Neural cell (in vitro differentiated cells): ENCODE data around the gene MPP3. TPM values are rescaled to one million over a fixed set of nuclear protein-coding genes. Genes with fewer than 3 reads are reported as not detected.

Experiments used
- H2AFZ ChIP-seq: fragments of 200-600, 300-800 bp; sonication (generic), shearing (Covaris generic); 2 replicates; pipeline ENCODE4 v1.6.0; 2014; ENCODE audit warnings: low read depth, mild to moderate bottlenecking, antibody characterized with exemption, low read length, moderate library complexity
- H3F3A ChIP-seq: fragments of 200-600 bp; shearing (Covaris generic); 2 replicates; pipeline ENCODE4 v1.6.1; 2016; ENCODE audit warnings: mild to moderate bottlenecking, moderate library complexity, mixed read lengths, antibody characterized with exemption, low read length; ENCODE audit not compliant: insufficient read depth, poor library complexity, severe bottlenecking
- H3K27ac ChIP-seq: fragments of 200-600, 300-800 bp; sonication (generic), shearing (Covaris generic); 2 replicates; pipeline ENCODE4 v1.5.1; 2014; ENCODE audit warnings: mild to moderate bottlenecking, low read length, moderate library complexity
- H3K27me3 ChIP-seq: fragments of 300-800, 200-600 bp; sonication (generic), shearing (Covaris generic); 2 replicates; pipeline ENCODE4 v1.6.0; 2014; ENCODE audit warnings: mild to moderate bottlenecking, low read depth, low read length, moderate library complexity; ENCODE audit not compliant: insufficient read depth
- H3K36me3 ChIP-seq: fragments of 300-800, 200-600 bp; sonication (generic), shearing (Covaris generic); 2 replicates; pipeline ENCODE4 v1.5.1; 2014; ENCODE audit warnings: mild to moderate bottlenecking, antibody characterized with exemption, low read length, moderate library complexity; ENCODE audit not compliant: insufficient read depth
- H3K4me2 ChIP-seq: fragments of 300-800, 200-600 bp; sonication (generic), shearing (Covaris generic); 2 replicates; pipeline ENCODE4 v1.6.0; 2014; ENCODE audit warnings: mild to moderate bottlenecking, low read length
- H3K4me3 ChIP-seq: fragments of 300-800, 200-600 bp; sonication (generic), shearing (Covaris generic); 2 replicates; pipeline ENCODE4 v1.5.1; 2014; ENCODE audit warnings: mild to moderate bottlenecking, low read length, moderate library complexity
- H3K79me2 ChIP-seq: fragments of 200-600 bp; shearing (Covaris generic); replicated peaks from 2 replicates; pipeline ENCODE4 v1.6.0; 2014; ENCODE audit warnings: mild to moderate bottlenecking, low read length, moderate library complexity; ENCODE audit not compliant: insufficient read depth
- H3K9ac ChIP-seq: fragments of 300-800, 200-600 bp; sonication (generic), shearing (Covaris generic); 2 replicates; pipeline ENCODE4 v1.6.1; 2016; ENCODE audit warnings: mild to moderate bottlenecking, low read length, mixed read lengths
- H3K9me2 ChIP-seq: fragments of 200-600 bp; shearing (Covaris generic); 2 replicates; pipeline ENCODE4 v1.6.1; 2016; ENCODE audit warnings: mild to moderate bottlenecking, low read length, mixed read lengths; ENCODE audit not compliant: insufficient read depth
- H3K9me3 ChIP-seq: fragments of 200-600, 300-800 bp; sonication (generic), shearing (Covaris generic); 2 replicates; pipeline ENCODE4 v1.6.1; 2016; ENCODE audit warnings: mild to moderate bottlenecking, mixed run types, low read length, moderate library complexity, mixed read lengths
- H4K20me1 ChIP-seq: fragments of 200-600 bp; shearing (Covaris generic); 2 replicates; pipeline ENCODE4 v1.6.1; 2016; ENCODE audit warnings: mild to moderate bottlenecking, mixed run types; ENCODE audit not compliant: insufficient read depth
- EP300 ChIP-seq: fragments of 450-650 bp; conservative IDR thresholded peaks from 2 replicates; pipeline ENCODE4 v1.6.1; 2014; ENCODE audit warnings: antibody characterized with exemption, mild to moderate bottlenecking, moderate library complexity; ENCODE audit not compliant: poor library complexity, severe bottlenecking
- EZH2 ChIP-seq: fragments of 200-600, 300-800 bp; shearing (Covaris generic), sonication (generic); IDR thresholded peaks from 2 replicates; pipeline ENCODE4 v1.6.1; 2014; ENCODE audit warnings: antibody characterized with exemption, low read length, borderline replicate concordance, mild to moderate bottlenecking; ENCODE audit not compliant: insufficient read depth, poor library complexity, severe bottlenecking
- MXI1 ChIP-seq: fragments of 450-650 bp; conservative IDR thresholded peaks from 2 replicates; pipeline ENCODE4 v1.6.1; 2014; ENCODE audit warnings: antibody characterized with exemption, mild to moderate bottlenecking; ENCODE audit not compliant: poor library complexity, severe bottlenecking
- POLR2AphosphoS5 ChIP-seq: IDR thresholded peaks from 2 replicates; pipeline ENCODE4 v1.6.1; 2012
- RAD21 ChIP-seq: fragments of 450-650 bp; conservative IDR thresholded peaks from 2 replicates; pipeline ENCODE4 v1.6.1; 2014; ENCODE audit warnings: antibody characterized with exemption, mild to moderate bottlenecking, moderate library complexity
- SMC3 ChIP-seq: fragments of 450-650 bp; conservative IDR thresholded peaks from 2 replicates; pipeline ENCODE4 v1.6.1; 2014; ENCODE audit warnings: antibody characterized with exemption, mild to moderate bottlenecking, moderate library complexity; ENCODE audit not compliant: poor library complexity
- TAF1 ChIP-seq: IDR thresholded peaks from 2 replicates; pipeline ENCODE4 v1.6.1; 2012; ENCODE audit warnings: low read depth
- polyA plus RNA-seq: library from polyadenylated mRNA; depleted of rRNA; stranded (reverse); fragments of >200 nt; gene quantifications from 2 replicates; pipeline ENCODE4 v1.2.3, GENCODE V29; 2014
- TF ChIP-seq, protein P1 (sequence below): IDR thresholded peaks from 2 replicates; pipeline ENCODE4 v1.6.1; 2012; ENCODE audit warnings: borderline replicate concordance
- TF ChIP-seq, protein P2 (sequence below): fragments of 450-650 bp; IDR thresholded peaks from 2 replicates; pipeline ENCODE4 v1.5.1; 2014; ENCODE audit warnings: antibody characterized with exemption, mild to moderate bottlenecking, moderate library complexity; ENCODE audit not compliant: poor library complexity, severe bottlenecking

Gene MPP3
- polyA plus RNA-seq, 1 donor from 2014 or later: 48.1 TPM

DNA sequence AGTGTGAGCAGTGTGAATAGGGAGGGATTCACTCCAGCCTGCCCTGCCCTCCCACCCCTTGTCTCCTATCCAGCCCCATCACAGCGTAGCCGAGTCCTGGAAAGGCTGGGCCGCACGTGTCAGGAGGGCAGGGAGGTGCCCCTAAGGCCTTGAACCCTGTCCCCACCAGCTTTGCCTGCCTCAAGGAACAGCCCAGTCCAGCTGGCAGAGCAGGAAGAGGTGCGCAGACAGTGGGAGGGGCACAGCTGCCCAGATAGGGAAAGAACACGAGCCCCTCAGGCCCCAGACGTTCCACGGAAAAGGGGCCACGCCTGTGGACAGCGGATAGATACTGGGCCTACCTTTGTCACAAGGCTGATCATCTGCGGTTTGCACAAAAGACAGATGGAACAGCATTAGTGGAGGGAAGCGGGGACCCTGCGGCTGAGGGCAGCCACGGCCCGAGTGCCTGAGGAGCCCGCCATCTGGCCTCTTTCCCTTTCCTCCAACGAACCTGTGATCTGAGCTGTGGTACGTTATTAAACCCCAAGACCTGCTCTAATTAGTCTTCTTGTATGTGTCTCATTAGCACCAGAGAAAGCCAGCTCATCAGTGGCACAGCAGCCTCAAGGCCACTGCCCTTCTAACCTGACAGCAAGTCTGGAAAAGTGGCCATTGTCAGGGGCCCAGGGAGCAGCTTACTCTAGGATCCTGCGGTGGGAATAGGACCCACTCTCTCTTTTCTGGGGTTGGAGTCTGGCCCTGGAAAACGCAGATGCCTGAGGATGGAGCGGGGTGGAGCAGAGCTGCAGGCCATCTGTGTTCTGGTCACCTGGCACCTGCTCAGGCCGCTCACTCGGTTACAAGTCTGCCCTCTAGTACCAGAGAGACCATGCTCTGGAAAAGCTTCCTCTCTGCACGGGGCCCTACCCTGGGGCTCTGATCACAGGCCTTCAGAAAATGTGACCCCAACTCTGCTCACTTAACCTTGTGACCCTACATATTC, 16.3 kb downstream of the MPP3 start:
- Histone ChIP-seq H4K20me1 (no peaks in the 10 kb centered on the region), H3K27ac (no peak overlapping the region), H3K27me3 (no peaks in the 10 kb centered on the region), H3K4me3 (no peak overlapping the region), H3F3A (no peaks in the 10 kb centered on the region), H3K9ac (no peak overlapping the region), H3K79me2 (no peaks in the 10 kb centered on the region), H2AFZ (no peak overlapping the region), H3K9me2 (no peaks in the 10 kb centered on the region), H3K9me3 (no peaks in the 10 kb centered on the region), H3K36me3 (peaks cover 5% of the 10 kb centered on the region), H3K4me2 (no peak overlapping the region)
- TF ChIP-seq MXI1 (no peak), EZH2 (no peak), SMC3 (no peak), EP300 (no peak), RAD21 (no peak), TAF1 (no peak), POLR2AphosphoS5 (no peak)
- TF ChIP-seq, protein P1, sequence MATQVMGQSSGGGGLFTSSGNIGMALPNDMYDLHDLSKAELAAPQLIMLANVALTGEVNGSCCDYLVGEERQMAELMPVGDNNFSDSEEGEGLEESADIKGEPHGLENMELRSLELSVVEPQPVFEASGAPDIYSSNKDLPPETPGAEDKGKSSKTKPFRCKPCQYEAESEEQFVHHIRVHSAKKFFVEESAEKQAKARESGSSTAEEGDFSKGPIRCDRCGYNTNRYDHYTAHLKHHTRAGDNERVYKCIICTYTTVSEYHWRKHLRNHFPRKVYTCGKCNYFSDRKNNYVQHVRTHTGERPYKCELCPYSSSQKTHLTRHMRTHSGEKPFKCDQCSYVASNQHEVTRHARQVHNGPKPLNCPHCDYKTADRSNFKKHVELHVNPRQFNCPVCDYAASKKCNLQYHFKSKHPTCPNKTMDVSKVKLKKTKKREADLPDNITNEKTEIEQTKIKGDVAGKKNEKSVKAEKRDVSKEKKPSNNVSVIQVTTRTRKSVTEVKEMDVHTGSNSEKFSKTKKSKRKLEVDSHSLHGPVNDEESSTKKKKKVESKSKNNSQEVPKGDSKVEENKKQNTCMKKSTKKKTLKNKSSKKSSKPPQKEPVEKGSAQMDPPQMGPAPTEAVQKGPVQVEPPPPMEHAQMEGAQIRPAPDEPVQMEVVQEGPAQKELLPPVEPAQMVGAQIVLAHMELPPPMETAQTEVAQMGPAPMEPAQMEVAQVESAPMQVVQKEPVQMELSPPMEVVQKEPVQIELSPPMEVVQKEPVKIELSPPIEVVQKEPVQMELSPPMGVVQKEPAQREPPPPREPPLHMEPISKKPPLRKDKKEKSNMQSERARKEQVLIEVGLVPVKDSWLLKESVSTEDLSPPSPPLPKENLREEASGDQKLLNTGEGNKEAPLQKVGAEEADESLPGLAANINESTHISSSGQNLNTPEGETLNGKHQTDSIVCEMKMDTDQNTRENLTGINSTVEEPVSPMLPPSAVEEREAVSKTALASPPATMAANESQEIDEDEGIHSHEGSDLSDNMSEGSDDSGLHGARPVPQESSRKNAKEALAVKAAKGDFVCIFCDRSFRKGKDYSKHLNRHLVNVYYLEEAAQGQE: no peak
- TF ChIP-seq, protein P2, sequence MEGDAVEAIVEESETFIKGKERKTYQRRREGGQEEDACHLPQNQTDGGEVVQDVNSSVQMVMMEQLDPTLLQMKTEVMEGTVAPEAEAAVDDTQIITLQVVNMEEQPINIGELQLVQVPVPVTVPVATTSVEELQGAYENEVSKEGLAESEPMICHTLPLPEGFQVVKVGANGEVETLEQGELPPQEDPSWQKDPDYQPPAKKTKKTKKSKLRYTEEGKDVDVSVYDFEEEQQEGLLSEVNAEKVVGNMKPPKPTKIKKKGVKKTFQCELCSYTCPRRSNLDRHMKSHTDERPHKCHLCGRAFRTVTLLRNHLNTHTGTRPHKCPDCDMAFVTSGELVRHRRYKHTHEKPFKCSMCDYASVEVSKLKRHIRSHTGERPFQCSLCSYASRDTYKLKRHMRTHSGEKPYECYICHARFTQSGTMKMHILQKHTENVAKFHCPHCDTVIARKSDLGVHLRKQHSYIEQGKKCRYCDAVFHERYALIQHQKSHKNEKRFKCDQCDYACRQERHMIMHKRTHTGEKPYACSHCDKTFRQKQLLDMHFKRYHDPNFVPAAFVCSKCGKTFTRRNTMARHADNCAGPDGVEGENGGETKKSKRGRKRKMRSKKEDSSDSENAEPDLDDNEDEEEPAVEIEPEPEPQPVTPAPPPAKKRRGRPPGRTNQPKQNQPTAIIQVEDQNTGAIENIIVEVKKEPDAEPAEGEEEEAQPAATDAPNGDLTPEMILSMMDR: no peak

DNA sequence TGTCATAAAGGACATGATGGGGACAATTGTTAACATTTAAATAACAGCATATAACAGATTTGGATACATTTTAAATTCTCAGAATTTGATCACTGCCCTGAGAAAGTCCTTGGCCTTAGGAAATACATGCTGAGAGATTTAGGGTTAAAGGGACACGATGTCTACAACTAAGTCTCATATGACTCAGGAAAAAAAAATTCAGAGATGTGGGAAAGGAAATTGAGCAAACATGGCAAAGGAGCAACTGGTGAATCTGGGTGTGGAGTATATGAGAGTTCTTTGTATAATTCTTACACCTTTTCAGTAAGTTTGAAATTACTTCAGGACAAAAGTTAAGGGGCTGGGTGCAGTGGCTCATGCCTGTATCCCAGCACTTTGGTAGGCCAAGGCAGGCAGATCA, 18.2 kb downstream of the MPP3 start:
- H3K4me2 ChIP-seq: no peak overlapping the region
- no peak for TF ChIP-seq MXI1
- TF ChIP-seq, protein P1: no peak
- H3K9me2 ChIP-seq: no peaks in the 10 kb centered on the region
- H4K20me1 ChIP-seq: no peaks in the 10 kb centered on the region
- H3K79me2 ChIP-seq: no peaks in the 10 kb centered on the region
- H3K9ac ChIP-seq: no peak overlapping the region
- H3F3A ChIP-seq: no peaks in the 10 kb centered on the region
- H2AFZ ChIP-seq: no peak overlapping the region
- no peaks in the 10 kb centered on the region for H3K9me3 ChIP-seq
- no peak overlapping the region for H3K27ac ChIP-seq
- H3K36me3 ChIP-seq: peaks cover 5% of the 10 kb centered on the region
- H3K4me3 ChIP-seq: no peak overlapping the region
- no peaks in the 10 kb centered on the region for H3K27me3 ChIP-seq
